ENCODE data around the gene VENTX. TPM values are rescaled to one million over a fixed set of nuclear protein-coding genes. Genes with fewer than 3 reads are reported as not detected.

VENTX gene
- total RNA-seq, 3 donors from 2014 or later (not counting 1 experiment from before 2014, with no cell fraction given) = 0.48 to 4.1 (median 0.75) TPM

DNA sequence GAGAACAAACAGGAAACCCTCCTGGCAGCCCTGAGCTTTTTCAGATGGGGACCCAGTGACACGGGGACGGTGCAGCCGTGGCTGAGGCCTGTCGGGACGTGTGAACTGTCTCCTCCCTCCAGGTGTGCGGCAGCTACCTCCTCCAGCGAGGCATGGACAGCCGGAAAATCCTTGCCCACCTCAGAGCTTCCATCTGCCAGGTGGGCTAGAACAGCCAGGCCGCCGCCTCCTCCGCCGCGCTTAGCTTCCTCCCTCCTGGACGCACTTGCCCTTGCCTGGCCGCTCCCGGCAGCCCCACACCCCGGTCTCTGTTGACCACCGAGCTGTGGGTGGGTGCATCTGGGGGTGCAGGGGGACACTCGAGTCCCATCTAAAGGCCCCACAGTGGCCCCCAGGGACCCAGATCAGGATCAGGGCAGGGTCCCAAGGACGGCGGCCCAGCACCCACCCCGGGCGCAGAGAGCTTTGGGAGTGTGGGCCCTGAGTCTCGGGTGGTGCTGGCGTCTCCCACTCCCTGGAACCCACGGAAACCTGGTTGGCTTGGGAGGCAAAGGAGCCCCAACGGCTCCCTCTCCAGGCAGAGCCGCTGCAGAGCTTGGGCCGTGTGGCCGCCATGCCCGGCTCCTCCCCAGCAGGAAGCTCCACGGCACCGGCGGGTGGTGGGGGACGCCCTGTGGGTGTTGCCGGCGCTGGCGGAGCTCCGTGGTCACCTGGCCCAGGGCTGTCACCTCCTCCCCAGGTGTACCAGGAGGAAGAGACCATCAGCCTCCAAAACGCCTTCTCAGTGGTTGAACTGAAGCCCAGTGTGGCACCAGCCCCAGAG is 40.5 kb upstream of the VENTX start:
- Histone ChIP-seq H3K9me3 (ENCODE audit: control insufficient read depth, insufficient read depth, low read length) (no peaks in the 10 kb centered on the region), H3K27me3 (ENCODE audit: control insufficient read depth, insufficient read depth, low read length) (no peaks in the 10 kb centered on the region), H3K4me3 (ENCODE audit: low read length) (no peak overlapping the region), H3K27ac (ENCODE audit: low read length) (no peak overlapping the region), H3K36me3 (ENCODE audit: control insufficient read depth, insufficient read depth, low read length) (no peaks in the 10 kb centered on the region), H3K4me1 (ENCODE audit: control insufficient read depth, insufficient read depth, low read length) (no peaks in the 10 kb centered on the region)
- Mint-ChIP-seq H3K4me1 (no peaks in the 10 kb centered on the region), H3K27me3 (ENCODE audit: low read depth in 2 of 2) (peaks cover 0 to 7% of the 10 kb centered on the region in 2 donors), H3K4me3 (no peak overlapping the region), H3K27ac (no peak overlapping the region), H3K9me3 (peaks cover 0 to 4% of the 10 kb centered on the region in 2 donors), H3K36me3 (no peaks in the 10 kb centered on the region)
- ATAC-seq (no peak), DNase-seq (no peak)
- WGBS (ENCODE audit: insufficient coverage) = 81% methylated on average over 40 of the region's 40 CpGs
- intact Hi-C loops (cut with micrococcal nuclease) = no loop called here
- TF ChIP-seq, protein P1, sequence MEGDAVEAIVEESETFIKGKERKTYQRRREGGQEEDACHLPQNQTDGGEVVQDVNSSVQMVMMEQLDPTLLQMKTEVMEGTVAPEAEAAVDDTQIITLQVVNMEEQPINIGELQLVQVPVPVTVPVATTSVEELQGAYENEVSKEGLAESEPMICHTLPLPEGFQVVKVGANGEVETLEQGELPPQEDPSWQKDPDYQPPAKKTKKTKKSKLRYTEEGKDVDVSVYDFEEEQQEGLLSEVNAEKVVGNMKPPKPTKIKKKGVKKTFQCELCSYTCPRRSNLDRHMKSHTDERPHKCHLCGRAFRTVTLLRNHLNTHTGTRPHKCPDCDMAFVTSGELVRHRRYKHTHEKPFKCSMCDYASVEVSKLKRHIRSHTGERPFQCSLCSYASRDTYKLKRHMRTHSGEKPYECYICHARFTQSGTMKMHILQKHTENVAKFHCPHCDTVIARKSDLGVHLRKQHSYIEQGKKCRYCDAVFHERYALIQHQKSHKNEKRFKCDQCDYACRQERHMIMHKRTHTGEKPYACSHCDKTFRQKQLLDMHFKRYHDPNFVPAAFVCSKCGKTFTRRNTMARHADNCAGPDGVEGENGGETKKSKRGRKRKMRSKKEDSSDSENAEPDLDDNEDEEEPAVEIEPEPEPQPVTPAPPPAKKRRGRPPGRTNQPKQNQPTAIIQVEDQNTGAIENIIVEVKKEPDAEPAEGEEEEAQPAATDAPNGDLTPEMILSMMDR (IDR thresholded peaks at IDR 0.05) = no peak

DNA sequence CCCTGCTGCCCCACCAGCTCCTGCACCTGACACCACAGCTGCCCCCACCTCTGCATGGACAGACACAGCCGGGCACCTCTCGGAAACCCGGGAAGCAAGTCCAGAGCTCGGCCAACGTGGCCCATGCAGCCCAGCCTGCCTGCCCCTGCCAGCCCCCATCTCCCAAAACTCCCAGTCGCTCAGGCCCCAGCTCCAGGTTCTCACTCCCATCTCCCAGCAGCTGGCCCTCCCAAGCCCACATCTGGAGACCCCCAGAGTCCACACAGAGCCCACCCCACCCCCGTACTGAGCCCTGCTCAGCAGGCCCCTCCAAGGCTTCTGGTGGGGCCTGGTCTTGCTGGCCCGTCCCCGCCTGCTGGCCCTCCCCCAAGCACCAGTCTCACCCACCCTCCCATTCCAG is 39.9 kb upstream of the VENTX start:
- DNase-seq (no peak), ATAC-seq (no peak)
- no peak overlapping the region for H3K27ac ChIP-seq (ENCODE audit: low read length)
- H3K4me3 Mint-ChIP-seq = no peak overlapping the region
- intact Hi-C loops (cut with micrococcal nuclease) = no loop called here
- no peaks in the 10 kb centered on the region for H3K4me1 ChIP-seq (ENCODE audit: control insufficient read depth, insufficient read depth, low read length)
- no peaks in the 10 kb centered on the region for H3K9me3 ChIP-seq (ENCODE audit: control insufficient read depth, insufficient read depth, low read length)
- peaks cover 0 to 4% of the 10 kb centered on the region in 2 donors for H3K9me3 Mint-ChIP-seq
- TF ChIP-seq, protein P1 (IDR thresholded peaks at IDR 0.05) = no peak
- H3K4me3 ChIP-seq (ENCODE audit: low read length) = no peak overlapping the region
- H3K4me1 Mint-ChIP-seq = no peaks in the 10 kb centered on the region
- H3K36me3 Mint-ChIP-seq = no peaks in the 10 kb centered on the region
- WGBS (ENCODE audit: insufficient coverage) = 95% methylated on average over 9 of the region's 9 CpGs
- H3K27ac Mint-ChIP-seq = no peak overlapping the region
- H3K36me3 ChIP-seq (ENCODE audit: control insufficient read depth, insufficient read depth, low read length) = no peaks in the 10 kb centered on the region
- no peaks in the 10 kb centered on the region for H3K27me3 ChIP-seq (ENCODE audit: control insufficient read depth, insufficient read depth, low read length)
- peaks cover 0 to 2% of the 10 kb centered on the region in 2 donors for H3K27me3 Mint-ChIP-seq (ENCODE audit: low read depth in 2 of 2)

GRCh38 chr10:133198206-133198605 is 39.4 kb upstream of the VENTX start:
- Mint-ChIP-seq H3K9me3 (peaks cover 0 to 3% of the 10 kb centered on the region in 2 donors), H3K27me3 (ENCODE audit: low read depth in 2 of 2) (peaks cover 0 to 2% of the 10 kb centered on the region in 2 donors), H3K36me3 (no peaks in the 10 kb centered on the region), H3K4me3 (no peak overlapping the region), H3K4me1 (no peaks in the 10 kb centered on the region), H3K27ac (no peak overlapping the region)
- Histone ChIP-seq H3K36me3 (ENCODE audit: control insufficient read depth, insufficient read depth, low read length) (no peaks in the 10 kb centered on the region), H3K4me3 (ENCODE audit: low read length) (no peak overlapping the region), H3K9me3 (ENCODE audit: control insufficient read depth, insufficient read depth, low read length) (no peaks in the 10 kb centered on the region), H3K4me1 (ENCODE audit: control insufficient read depth, insufficient read depth, low read length) (no peaks in the 10 kb centered on the region), H3K27ac (ENCODE audit: low read length) (no peak overlapping the region), H3K27me3 (ENCODE audit: control insufficient read depth, insufficient read depth, low read length) (no peaks in the 10 kb centered on the region)
- TF ChIP-seq, protein P1 (IDR thresholded peaks at IDR 0.05) = no peak
- DNase-seq (no peak), ATAC-seq (no peak)
- intact Hi-C loops (cut with micrococcal nuclease) = no loop called here
- WGBS (ENCODE audit: insufficient coverage) = 96% methylated on average over 26 of the region's 26 CpGs

Measured in natural killer cell (primary cell).